ENCODE results near the gene SPARC. TPM values are rescaled to one million over a fixed set of nuclear protein-coding genes. Genes with fewer than 3 reads are reported as not detected.
A peak's percentile ranks its signal among the peaks of the same experiment; 100 is the strongest.

The SPARC gene
- total and polyA plus RNA-seq, 2 experiments from 2014 or later = 4,089 to 16,729 TPM

GRCh38 chr5:151657114-151657513 lies 29.6 kb downstream of the SPARC start:
- Histone ChIP-seq H3K4me2 (no peak overlapping the region), H2AFZ (no peak overlapping the region), H4K20me1 (ENCODE audit: insufficient read depth, poor library complexity, severe bottlenecking) (no peaks in the 10 kb centered on the region), H3K9me3 (ENCODE audit: low read depth) (no peaks in the 10 kb centered on the region), H3K9me2 (replicated peaks; ENCODE audit: insufficient read depth) (no peaks in the 10 kb centered on the region), H3K36me3 (replicated peaks; ENCODE audit: insufficient read depth, low read depth) (no peaks in the 10 kb centered on the region), H3K27ac (no peak overlapping the region), H3K27me3 (no peaks in the 10 kb centered on the region), H3K79me2 (no peaks in the 10 kb centered on the region), H3K4me1 (ENCODE audit: insufficient read depth) (peaks cover 12% of the 10 kb centered on the region), H3K4me3 (no peak overlapping the region)
- 75% methylated on average over 1 of the region's 1 CpG for WGBS (ENCODE audit: low lambda C conversion rate, missing lambda C conversion rate)
- TF ChIP-seq EZH2 (IDR thresholded peaks at IDR 0.05; ENCODE audit: borderline replicate concordance) (no peak), EZH2phosphoT487 (IDR thresholded peaks at IDR 0.05; ENCODE audit: low read depth, severe bottlenecking, unreplicated experiment) (no peak), CTCF (IDR thresholded peaks at IDR 0.05; ENCODE audit: poor library complexity) (no peak)
- no peak for DNase-seq (ENCODE audit: low spot score)

- H3K4me3 ChIP-seq = no peak overlapping the region
- H3K27ac ChIP-seq = no peak overlapping the region
- no peaks in the 10 kb centered on the region for H3K79me2 ChIP-seq
- H3K9me2 ChIP-seq (replicated peaks; ENCODE audit: insufficient read depth) = no peaks in the 10 kb centered on the region
- no peak overlapping the region for H2AFZ ChIP-seq
- H3K4me2 ChIP-seq = no peak overlapping the region
- no peak for DNase-seq (ENCODE audit: low spot score)
- no peaks in the 10 kb centered on the region for H4K20me1 ChIP-seq (ENCODE audit: insufficient read depth, poor library complexity, severe bottlenecking)
- H3K36me3 ChIP-seq (replicated peaks; ENCODE audit: insufficient read depth, low read depth) = no peaks in the 10 kb centered on the region
- peaks cover 12% of the 10 kb centered on the region for H3K4me1 ChIP-seq (ENCODE audit: insufficient read depth)
- H3K9me3 ChIP-seq (ENCODE audit: low read depth) = no peaks in the 10 kb centered on the region
- H3K27me3 ChIP-seq = no peaks in the 10 kb centered on the region
- 98% methylated on average over 4 of the region's 4 CpGs for WGBS (ENCODE audit: low lambda C conversion rate, missing lambda C conversion rate)
- TF ChIP-seq EZH2phosphoT487 (IDR thresholded peaks at IDR 0.05; ENCODE audit: low read depth, severe bottlenecking, unreplicated experiment) (no peak), CTCF (IDR thresholded peaks at IDR 0.05; ENCODE audit: poor library complexity) (no peak), EZH2 (IDR thresholded peaks at IDR 0.05; ENCODE audit: borderline replicate concordance) (no peak)
Measured at GRCh38 chr5:151656311-151656710, 30.4 kb downstream of the SPARC start.

- Histone ChIP-seq H3K4me1 (ENCODE audit: insufficient read depth) (no peaks in the 10 kb centered on the region), H4K20me1 (ENCODE audit: insufficient read depth, poor library complexity, severe bottlenecking) (no peaks in the 10 kb centered on the region), H3K27me3 (no peaks in the 10 kb centered on the region), H3K4me2 (no peak overlapping the region), H3K27ac (no peak overlapping the region), H3K36me3 (replicated peaks; ENCODE audit: insufficient read depth, low read depth) (no peaks in the 10 kb centered on the region), H3K9me2 (replicated peaks; ENCODE audit: insufficient read depth) (no peaks in the 10 kb centered on the region), H3K4me3 (no peak overlapping the region), H3K79me2 (no peaks in the 10 kb centered on the region), H2AFZ (no peak overlapping the region), H3K9me3 (ENCODE audit: low read depth) (no peaks in the 10 kb centered on the region)
- no peak for TF ChIP-seq EZH2 (IDR thresholded peaks at IDR 0.05; ENCODE audit: borderline replicate concordance)
- TF ChIP-seq CTCF (IDR thresholded peaks at IDR 0.05; ENCODE audit: poor library complexity) = peak; percentile 90
- DNase-seq (ENCODE audit: low spot score) = peak; percentile 91
- 2% methylated on average over 6 of the region's 6 CpGs for WGBS (ENCODE audit: low lambda C conversion rate, missing lambda C conversion rate)
Measured at GRCh38 chr5:151651997-151652645, 34.6 kb downstream of the SPARC start.

Measured in hepatocyte (in vitro differentiated cells).